NCI-H82 (cell line): ENCODE results near the gene C2orf76.
"Not testable (repeated sequence)": the region's sequence is repeated elsewhere in the genome, so short reads cannot be mapped to it uniquely, and the experiment has no call there.

ENCODE experiments used
- DNase-seq: peaks from one replicate; lab custom pipeline; 2025; lab: John Stamatoyannopoulos, UW

C2orf76 gene

DNA sequence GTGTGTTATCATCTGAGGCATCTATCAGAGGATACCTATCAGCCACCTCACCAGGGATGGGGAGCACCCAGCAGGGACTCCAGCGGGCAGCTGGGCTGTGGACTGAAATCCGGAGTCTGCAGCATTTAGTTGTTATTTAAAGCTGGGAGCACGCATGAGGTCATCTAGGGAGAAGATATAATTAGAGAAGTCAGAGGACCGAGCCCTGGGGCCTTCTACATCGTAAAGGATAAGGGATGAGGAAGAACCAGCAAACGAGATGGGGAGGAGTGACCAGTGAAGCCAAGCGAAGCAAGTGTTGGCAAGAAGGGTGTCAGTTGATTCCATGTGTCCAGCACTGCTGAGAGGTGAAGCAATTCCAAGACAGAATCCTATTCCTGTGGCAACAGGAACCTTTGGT lies 72.7 kb downstream of the C2orf76 start:
- no peak for DNase-seq

DNA sequence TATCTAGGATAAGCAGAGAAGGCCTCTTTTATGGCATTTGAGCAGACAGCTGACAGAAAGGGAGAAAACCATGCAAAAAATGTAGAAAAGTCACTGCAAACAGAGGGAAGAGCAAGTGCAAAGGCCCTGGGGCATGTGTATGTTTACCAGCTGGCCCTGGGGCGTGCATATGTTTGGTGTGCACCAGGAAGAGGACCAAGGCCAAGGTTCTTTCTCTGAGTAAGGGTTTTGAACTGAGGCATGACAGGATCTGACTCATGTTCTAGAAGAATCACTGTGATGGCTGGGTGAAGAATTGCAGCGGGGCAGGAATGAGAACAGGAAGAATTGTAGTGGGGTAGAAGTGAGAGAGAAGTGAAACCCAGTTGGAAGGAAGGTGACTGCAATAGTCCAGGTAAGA lies 73.4 kb downstream of the C2orf76 start:
- no peak for DNase-seq

DNA sequence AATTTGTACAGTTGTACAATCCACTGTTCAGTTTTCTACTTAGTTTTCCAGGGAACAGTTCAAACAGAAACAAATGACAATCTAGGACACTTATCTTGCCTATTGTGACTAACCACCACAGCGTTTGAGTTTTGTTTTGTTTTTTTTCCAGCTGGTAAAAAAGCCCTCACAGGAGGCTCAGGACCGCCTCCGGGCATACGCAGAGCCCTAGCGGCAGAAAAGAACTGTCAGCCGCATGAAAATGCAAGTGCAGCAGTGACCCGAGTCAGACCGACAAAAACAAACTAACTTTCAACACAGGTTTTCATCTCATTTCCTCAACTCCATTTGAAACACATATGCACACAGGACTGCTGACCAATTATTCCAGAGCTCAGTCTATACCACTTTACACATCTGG lies 74.4 kb downstream of the C2orf76 start:
- DNase-seq, result no peak

DNA sequence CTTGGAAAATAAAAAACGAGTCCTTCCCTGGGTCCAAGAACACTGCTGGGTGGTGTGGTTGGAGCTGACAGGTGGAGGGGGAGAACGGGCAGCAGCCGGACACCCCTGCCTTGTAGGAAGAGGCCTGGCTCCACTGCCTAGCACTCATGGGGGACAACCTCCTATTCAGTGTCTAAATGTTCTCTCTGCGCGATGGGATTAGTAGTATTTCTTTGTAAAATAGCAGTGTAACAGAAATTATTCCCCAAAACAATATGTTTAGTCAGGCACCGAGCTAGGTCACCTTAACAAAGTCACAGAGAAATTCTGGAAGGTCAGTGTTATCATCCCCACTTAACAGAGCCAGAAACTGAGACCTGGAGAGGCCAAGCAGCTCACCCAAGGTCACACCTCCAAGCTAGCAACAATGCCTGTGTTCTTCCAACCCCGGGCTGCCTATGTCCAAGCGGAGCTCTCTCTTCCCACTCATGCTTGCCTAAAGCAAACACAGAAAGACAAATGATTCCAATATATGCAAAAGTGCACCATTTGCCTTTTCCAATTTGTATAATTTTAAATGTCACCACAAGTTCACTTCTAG lies 75.0 kb downstream of the C2orf76 start:
- no peak for DNase-seq

DNA sequence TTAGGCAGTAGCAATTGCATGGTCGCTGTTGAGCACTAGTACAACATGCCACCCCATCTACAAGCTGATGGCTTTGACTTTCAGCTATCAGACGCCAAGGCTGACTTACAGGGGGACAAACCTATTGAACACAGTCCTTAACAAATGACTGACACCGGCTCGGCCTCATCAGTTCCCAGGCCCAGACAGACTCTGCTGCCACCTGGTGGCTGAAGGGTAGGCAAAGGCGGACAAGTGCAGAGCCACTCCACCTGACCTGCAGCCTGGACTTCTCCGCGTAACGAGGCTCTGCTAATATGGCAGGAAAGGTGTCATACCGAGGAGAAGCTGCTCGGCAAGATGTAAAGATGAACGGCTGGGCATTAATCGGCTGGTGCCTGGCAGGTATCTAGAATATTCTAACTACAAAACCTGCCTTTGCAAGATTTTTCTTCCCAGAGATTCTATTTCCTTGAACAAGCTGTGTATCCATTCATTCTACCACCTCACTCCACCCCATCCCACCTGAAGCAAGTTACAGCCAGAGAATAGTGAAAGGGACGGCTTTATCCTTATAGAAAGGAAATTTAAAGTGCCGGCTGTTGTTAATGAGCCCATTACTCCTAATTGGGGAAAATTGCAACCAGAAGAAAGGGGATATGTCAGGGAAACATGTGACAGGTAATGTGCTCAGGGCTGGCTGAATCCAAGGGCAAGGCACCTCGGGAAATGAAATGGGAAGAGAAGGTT lies 75.6 kb downstream of the C2orf76 start:
- DNase-seq, result peak; percentile 88

DNA sequence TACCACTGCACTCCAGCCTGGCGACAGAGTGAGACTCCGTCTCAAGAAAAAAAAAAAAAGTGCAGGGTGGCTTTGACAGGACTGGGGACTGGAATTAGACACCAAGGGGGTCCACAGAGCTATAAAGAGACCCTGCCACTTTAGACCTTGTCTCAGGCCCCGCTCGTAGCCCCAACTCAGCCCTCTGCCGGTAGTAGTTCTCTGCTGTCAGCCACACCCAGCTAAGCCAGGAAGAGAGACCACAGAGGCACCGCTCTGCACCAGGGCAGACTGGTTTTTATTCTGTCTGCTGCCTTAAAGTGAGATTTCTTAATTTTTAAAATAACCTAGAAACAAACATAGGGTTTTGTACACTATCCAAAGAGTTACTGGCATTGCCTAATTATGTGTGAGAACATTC lies 77.0 kb downstream of the C2orf76 start:
- no peak for DNase-seq

DNA sequence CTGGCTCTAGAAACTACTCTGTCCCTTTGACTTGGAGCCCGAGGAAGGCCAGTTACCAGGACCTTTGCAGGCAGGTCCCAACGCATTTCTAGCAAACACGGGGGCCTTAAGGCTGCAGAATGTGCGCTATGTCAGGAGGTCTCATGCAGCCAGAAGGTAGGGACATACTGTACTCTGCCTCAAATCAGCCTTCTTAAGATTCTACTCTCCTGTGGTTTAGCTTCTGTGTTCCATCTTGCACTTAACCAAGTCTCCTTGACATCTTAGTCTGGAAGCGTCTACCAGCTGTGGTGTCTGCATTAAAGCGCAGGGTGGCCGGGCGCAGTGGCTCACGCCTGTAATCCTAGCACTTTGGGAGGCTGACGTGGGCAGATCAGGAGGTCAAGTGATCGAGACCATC lies 77.5 kb downstream of the C2orf76 start:
- DNase-seq, result peak; percentile 56

DNA sequence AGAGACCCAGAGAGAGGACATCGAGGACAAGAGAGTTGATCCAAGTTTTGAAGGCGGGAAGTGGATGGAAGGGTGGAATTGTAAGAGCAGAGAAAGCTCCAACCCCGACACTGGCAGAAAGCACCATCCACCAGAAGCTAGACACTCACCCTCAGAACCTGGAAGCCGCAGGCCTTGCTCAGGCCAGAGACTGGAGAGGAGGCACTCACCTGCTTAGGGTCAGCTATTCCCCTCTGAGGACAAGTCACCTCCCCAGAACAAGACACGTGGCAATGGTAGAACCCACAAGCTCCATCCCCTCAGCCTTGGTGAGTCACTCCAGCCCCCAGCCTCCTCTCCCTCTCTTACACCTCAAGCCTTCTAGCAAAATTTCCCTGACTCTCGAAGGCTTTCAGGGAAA lies 78.1 kb downstream of the C2orf76 start:
- no peak for DNase-seq

DNA sequence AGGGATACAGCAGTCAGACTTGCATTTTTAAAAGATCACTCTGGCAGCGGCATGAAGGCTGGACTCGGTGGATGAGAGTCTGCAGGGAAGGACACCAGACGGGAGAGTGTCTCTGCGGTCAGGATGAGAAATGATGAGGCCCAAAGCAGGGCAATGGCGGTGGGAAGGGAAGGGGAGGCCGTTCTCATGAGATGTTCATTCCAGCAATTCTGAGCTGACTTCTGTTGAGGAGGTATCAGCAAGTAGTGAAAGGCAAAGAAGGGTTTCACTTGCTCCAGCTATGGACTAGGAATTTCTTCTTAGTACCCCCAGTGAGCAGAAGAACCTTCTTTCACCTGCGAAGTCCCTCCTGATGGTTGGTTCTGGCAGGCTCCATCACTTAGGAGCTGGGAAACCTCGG lies 80.0 kb downstream of the C2orf76 start:
- DNase-seq, result no peak

DNA sequence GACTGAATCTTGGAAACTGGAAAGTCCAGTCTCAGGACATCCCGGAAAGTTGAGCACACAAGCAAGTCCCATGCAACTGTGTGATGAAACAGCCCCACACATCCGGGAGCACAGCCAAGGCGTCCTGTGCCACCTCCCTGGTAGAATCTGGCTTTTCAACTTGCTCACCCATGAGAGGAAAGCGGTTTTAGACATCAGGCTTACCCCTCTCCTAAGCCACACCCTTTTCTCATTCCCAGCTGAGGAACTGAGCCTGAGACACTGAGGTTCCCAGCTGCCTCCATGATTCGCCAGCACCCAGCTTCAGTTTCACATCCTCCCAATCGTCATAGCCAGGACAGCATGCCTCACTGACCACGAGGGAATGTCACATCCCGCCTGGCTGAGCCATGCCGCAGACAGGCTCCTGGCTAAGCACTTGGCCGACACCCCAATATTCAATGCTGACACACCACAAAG lies 82.7 kb downstream of the C2orf76 start:
- no peak for DNase-seq

DNA sequence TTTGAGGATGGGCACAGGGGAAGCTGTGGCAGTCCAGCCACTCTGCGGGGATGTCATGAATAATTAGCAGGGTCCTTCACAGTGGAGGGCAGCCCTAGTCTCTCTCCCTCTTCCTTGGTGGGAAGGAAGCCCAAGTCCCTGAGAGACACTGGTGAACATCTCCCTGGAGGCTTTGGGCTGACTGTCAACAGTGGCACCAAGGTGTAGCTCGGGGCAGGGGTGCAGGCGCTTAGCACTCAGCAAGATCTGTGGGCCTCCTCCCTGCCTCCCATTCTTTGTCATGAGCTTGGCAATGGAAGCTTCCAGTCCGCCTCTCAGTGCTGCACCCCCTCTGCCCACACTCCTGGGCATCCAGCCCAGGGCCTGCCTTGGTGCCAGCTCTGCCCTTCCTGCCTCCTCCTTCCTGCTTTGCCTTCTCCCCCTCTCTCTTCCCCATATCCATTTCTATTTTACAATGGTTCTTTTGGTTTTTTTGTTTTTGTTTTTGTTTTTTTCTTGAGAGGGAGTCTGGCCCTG lies 83.6 kb downstream of the C2orf76 start:
- no peak for DNase-seq

DNA sequence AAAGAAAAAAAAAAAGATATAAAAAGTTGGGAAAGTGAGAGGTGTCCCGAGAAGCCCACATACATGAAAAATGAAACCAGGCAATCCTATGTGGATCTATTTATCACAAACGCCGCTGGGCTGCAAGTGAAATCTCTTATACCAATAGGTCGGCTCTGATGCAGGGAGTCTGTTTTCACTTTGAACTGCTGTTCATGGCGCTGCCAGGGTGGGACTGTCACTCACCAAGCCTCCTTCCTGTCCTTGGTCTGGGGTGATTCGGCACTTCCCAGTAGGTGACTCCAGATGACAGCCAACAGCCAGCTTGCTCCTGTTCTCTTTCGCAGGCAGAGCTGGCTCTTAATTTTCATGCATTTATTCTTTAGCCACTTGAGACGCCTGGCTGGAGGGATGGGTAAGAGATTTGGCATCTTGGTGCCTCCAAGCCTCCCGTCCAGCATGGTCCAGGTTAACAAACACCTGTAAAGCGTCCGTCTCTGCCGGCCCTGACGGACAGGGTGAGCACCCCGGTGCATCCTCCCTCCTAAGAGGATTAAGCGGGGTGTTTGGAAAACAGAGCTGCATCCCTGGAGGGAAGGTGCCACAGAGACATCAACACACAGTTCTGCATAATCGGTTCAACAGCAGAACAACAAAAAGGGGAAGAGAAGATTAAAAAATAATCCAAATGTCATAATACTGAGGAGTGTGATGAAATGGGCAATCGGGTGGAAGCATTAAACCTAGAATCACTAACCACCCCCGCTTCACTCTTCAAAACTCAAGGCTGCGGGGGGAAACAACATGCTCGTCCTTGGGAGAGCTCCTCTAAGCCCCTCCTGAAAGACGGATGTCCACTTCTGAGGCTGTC lies 84.3 kb downstream of the C2orf76 start:
- DNase-seq, result peak; percentile 43

DNA sequence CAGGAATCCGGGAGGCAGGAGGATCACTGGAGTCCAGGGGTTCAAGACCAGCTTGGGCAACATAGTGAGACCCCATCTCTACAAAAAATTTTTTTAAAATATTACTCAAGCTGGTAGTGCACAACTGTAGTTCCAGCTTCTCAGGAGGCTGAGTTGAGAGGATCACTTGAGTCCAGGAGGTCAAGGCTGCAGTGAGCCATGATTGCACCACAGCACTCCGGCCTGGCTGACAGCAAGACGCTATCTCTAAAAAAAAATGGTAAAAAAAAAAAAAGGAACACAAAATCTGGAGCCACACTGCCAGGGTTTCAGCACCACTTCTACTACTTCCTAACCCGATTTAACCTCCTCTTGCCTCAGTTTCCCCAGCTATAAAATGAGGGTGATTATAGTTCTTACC lies 86.0 kb downstream of the C2orf76 start:
- DNase-seq, result no peak

DNA sequence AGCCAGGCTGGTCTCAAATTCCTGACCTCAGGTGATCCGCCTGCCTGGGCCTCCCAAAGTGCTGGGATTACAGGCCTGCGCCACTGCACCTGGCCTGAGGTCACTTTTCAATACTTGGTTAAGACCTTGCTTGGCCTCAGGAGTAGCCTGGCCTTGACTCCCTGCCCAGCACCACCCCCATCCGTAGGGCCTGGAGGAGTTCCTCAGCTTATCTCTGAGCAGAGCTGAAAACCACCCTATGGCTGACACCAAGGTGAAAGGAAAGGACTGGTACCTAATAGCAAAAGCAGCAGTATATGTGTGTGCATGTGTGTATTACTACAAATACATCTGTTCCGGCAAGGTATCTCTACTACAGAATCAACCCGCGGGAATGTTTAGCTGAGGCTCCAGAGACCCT lies 87.0 kb downstream of the C2orf76 start:
- DNase-seq, result no peak

DNA sequence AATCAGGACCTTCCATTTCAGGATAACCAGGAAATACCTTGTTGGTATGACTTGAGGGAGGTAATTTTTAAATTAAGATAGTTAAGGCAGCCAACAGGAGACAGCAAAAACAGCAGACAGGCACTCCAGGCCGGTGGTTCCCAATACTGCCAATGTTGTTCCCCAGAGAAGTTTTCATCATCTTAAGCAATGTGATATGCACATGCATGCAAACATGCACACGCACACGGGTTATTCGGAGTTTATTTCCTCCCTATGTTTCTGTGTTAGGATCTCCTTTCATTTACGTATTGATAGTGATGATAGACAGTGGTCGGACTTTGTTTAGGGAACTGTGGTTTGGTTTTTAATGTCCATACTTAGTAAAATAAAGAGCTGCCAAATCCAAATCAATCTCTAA lies 87.7 kb downstream of the C2orf76 start:
- DNase-seq, result no peak

DNA sequence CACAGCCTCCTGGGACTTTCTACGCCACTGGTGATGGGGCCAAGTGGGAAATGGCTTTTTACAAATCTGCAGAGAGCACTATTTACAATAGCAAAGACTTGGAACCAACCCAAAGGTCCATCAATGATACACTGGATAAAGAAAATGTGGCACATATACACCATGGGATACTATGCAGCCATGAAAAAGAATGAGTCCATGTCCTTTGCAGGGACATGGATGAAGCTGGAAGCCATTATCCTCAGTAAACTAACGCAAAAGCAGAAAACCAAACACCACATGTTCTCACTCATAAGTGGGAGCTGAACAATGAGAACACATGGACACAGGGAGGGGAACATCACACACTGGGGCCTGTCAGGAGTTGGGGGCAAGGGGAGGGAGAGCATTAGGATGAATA lies 88.2 kb downstream of the C2orf76 start:
- not testable (repeated sequence) for DNase-seq

DNA sequence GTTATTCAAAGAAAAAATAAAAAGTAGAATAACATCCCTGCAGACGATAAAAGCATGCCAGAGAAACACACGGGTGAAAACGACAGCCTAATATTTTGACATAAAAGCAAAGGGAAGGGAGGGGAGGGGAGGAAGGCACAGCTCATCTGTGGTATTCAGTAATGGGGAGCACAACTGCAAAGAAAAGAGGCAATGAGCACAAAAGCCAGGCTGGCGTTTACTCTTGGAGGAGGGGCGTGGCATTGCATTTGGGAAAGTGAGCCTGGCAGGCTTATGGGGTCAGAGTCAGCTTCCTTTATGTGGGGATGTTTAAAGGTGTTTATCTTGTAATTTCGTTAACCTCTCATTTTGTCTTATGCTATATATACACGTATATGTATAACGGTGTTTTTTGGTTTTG lies 89.8 kb downstream of the C2orf76 start:
- DNase-seq, result no peak

DNA sequence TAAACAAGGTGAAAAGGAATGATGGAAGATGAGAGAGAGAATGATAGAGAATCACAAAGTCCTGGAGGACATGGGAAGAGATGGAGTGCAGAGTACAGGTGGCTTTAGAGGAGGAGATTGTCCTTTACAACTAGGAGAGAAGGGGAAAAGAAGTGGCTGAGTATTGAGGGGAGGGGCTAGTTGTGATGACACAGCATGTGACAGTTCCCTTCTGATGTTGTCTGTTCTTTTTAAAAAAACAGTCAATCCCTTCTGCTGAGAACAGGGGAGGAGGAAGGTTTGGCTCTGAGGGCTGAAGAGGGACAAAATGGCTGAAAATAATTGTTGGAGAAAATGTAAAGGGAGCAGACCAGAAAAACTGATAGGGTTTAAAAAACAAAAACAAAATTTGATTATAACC lies 99.0 kb downstream of the C2orf76 start:
- no peak for DNase-seq

DNA sequence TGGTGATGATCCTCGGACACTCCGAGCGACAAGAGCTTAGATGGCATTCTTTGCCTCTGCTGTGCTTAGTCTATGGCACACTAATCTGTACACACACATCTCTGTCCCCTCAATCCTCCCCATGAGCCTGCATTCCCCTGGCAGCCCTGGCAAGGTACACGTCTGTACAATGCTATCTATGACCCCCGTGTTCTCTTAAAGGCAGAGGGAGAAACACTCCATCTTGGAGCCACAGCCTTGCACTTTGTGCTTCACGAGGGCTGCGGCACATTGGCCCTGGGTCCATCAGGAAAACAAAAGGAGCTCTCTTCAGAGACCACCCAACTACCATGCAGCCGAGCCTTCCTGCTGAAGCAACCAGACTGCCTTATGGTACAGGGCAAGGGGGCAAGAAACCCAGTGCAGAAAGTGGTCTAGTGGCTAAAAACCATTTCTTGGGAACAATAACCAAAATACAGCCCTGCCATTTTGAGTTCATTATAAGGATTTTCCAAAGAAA lies 100.5 kb downstream of the C2orf76 start:
- no peak for DNase-seq

DNA sequence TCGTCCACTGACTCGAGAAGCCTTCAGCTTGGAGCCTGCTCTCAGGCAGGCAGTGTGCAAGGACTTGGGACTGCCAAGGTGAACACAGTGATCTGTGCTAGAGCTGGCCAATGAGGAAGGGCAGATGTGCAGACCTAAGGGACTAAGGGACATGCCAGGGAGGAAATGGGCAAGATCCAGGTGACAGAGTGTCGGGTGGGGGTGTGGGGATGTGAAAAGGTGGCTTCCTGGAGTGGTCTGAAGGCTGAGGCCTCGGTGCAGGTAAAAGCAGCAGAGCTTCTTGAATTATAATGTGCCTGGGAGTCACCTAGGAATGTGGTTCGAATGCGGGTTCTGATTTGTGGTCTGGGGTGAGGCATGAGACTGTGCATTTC lies 101.0 kb downstream of the C2orf76 start:
- DNase-seq, result no peak

DNA sequence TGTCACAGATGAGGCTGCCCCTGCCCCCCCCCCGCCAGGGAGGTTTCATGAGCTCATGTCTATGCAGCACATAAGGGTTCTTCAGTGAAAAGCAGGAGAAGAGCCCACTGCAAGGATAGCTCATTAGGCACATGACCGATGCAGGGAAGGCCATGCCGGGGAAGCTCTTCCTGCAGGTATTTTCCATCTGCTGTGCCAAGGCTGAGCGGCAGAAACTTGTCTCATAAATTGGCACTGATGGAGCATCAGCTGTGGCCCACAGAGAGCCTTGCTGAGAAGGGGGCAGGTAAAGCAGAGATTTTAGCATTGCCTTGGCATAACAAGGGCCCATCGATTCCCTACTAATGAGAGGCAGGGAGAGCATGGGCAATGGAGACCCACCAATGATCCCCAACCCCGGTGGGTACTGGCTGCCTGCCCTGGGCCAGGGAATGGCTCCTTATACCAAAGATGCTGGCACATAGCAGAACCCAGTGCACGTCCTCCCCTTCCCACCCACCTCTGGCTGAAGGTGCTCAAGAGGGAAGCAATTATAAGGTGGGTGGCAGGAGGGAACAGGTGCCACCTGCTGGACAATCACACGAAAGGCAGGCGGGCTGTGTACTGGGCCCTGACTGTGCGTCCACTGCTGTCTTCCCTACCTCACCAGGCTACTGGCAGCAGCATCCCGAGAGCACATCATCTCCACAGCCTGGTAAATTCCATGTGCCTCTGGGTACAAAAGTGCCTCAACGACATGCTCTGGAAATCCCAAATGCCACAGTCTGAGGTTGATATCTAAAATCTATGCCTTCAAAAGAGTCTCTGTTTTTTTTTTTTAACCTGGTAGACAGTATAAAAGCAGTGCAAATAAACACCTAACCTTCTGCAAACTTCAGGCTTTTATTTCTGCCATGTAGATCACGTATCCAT lies 101.6 kb downstream of the C2orf76 start:
- DNase-seq, result peak; percentile 83

DNA sequence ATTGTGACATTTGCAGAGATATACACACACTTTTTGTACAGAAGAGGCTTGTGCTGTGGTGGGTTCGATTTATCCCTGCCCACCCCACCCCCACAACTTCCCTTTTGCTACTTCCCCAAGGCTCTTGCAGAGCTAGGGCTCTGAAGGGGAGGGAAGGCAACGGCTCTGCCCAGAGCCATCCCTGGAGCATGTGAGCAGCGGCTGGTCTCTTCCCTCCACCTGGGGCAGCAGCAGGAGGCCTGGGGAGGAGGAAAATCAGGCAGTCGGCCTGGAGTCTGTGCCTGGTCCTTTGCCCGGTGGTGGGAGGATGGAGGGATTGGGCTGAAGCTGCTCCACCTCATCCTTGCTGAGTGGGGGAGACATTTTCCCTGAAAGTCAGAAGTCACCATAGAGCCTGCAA lies 103.0 kb downstream of the C2orf76 start:
- no peak for DNase-seq
